Stimulated activated CD4-positive, alpha-beta T cell treated with anti-CD3 and anti-CD28 coated beads, Interleukin-15, amount 100 ng/mL, for 24 hours (primary cell): Measurements from ENCODE around the gene UBL5.
"Not testable (repeated sequence)": the region's sequence is repeated elsewhere in the genome, so short reads cannot be mapped to it uniquely, and the experiment has no call there.

ENCODE experiments used
- DNase-seq: peaks from one replicate; pipeline ENCODE4 v3.0.0-alpha.2; 2020

The UBL5 gene

GRCh38 chr19:9818175-9818733 lies 9.5 kb upstream of the UBL5 start:
- DNase-seq = no peak

- peak; percentile 100 for DNase-seq
These were observed 8.8 kb upstream of the UBL5 start, which contains the start of gene FBXL12 for GRCh38 chr19:9818734-9819595. FBXL12 (minus strand) TSS chr19:9819079; CDS start chr19:9818813, 266 bp downstream.

GRCh38 chr19:9819596-9819909 lies 8.2 kb upstream of the UBL5 start:
- no peak for DNase-seq

- not testable (repeated sequence) for DNase-seq
These were observed 7.7 kb upstream of the UBL5 start for GRCh38 chr19:9820034-9820433.

- DNase-seq = no peak
These were observed 3.9 kb upstream of the UBL5 start for GRCh38 chr19:9823816-9824215.

- DNase-seq = no peak
These were observed 889 bp downstream of the UBL5 start for GRCh38 chr19:9828551-9829063.

GRCh38 chr19:9834307-9834725 lies 6.6 kb downstream of the UBL5 start:
- DNase-seq = no peak

- peak; percentile 99 for DNase-seq
These were observed 7.2 kb downstream of the UBL5 start, which contains the start of gene PIN1 for GRCh38 chr19:9834726-9835506. PIN1 (plus strand) TSS chr19:9835318; CDS start chr19:9835345, 27 bp downstream.

- DNase-seq = peak; percentile 21
These were observed 7.8 kb downstream of the UBL5 start for GRCh38 chr19:9835507-9835949.

GRCh38 chr19:9836021-9836420 lies 8.3 kb downstream of the UBL5 start:
- DNase-seq = no peak

GRCh38 chr19:9838324-9838723 lies 10.6 kb downstream of the UBL5 start:
- no peak for DNase-seq

GRCh38 chr19:9839415-9839814 lies 11.7 kb downstream of the UBL5 start:
- no peak for DNase-seq

- DNase-seq = no peak
These were observed 15.3 kb downstream of the UBL5 start for GRCh38 chr19:9842834-9843625.

GRCh38 chr19:9843626-9844273 lies 16.0 kb downstream of the UBL5 start:
- DNase-seq = not testable (repeated sequence)

- DNase-seq = peak; percentile 66
These were observed 19.5 kb downstream of the UBL5 start for GRCh38 chr19:9847087-9847671.

- peak; percentile 28 for DNase-seq
These were observed 20.3 kb downstream of the UBL5 start for GRCh38 chr19:9848060-9848459.

- no peak for DNase-seq
These were observed 21.0 kb downstream of the UBL5 start for GRCh38 chr19:9848762-9849161.

GRCh38 chr19:9849791-9850190 lies 22.1 kb downstream of the UBL5 start:
- DNase-seq = no peak

- DNase-seq = no peak
These were observed 22.7 kb downstream of the UBL5 start for GRCh38 chr19:9850235-9850959.

GRCh38 chr19:9854282-9854846 lies 26.6 kb downstream of the UBL5 start:
- no peak for DNase-seq
